Endothelial cell of umbilical vein (primary cell): Measurements from ENCODE around the gene PTPRT. TPM values are rescaled to one million over a fixed set of nuclear protein-coding genes. Genes with fewer than 3 reads are reported as not detected.

Experiments used
- BruUV-seq: library from RNA; stranded (reverse); fragments of 400-500 nt; replicated peaks from 2 replicates; lab custom pipeline; 2021; lab: Mats Ljungman, UMichigan
- CTCF ChIA-PET: fragments of 300-600, 350-600 bp; sonication (Branson Sonifier 250); formaldehyde crosslinking; loops from one replicate; lab custom pipeline; 2021; ENCODE audit warnings: antibody characterized with exemption, inconsistent platforms; lab: Charles Lee
- POLR2A ChIA-PET: fragments of 300-600, 350-600 bp; sonication (Branson Sonifier 250); formaldehyde crosslinking; loops from one replicate; lab custom pipeline; 2021; ENCODE audit warnings: antibody characterized with exemption, inconsistent platforms; lab: Charles Lee
- DNase-seq: peaks from one replicate; pipeline ENCODE4 v3.0.0-alpha.2; 2011; ENCODE audit warnings: low read depth, low spot score
- FAIRE-seq: peaks from 2 replicates; lab custom pipeline; 2011; peaks lifted over from hg19 to GRCh38; lab: Jason Lieb, UNC
- H2AFZ ChIP-seq: 2 replicates; pipeline ENCODE4 v1.6.0; 2012; ENCODE audit warnings: low read depth, low read length, control low read depth, inconsistent platforms
- H3K27ac ChIP-seq: 2 replicates; pipeline ENCODE4 v1.5.1; 2011; ENCODE audit warnings: low read depth, mild to moderate bottlenecking, control low read depth, low read length, moderate library complexity; ENCODE audit not compliant: insufficient read depth
- H3K27me3 ChIP-seq, 2 experiments: 2 replicates each; pipeline versions ENCODE4 v1.6.0 to v1.6.1; 2011; ENCODE audit warnings: low read length in 2 of 2, mixed read lengths in 1 of 2; ENCODE audit not compliant: control insufficient read depth in 2 of 2, insufficient read depth in 2 of 2
- H3K36me3 ChIP-seq, 2 experiments: 2 replicates in 1 of 2; 3 replicates in 1 of 2; pipeline ENCODE4 v1.5.1; 2011; ENCODE audit warnings: low read length in 2 of 2, mild to moderate bottlenecking in 1 of 2, moderate library complexity in 1 of 2; ENCODE audit not compliant: control insufficient read depth in 2 of 2, insufficient read depth in 2 of 2; ENCODE audit errors: extremely low read depth in 1 of 2
- H3K4me1 ChIP-seq: 3 replicates; pipeline ENCODE4 v1.5.1; 2011; ENCODE audit warnings: mild to moderate bottlenecking, low read length; ENCODE audit not compliant: control insufficient read depth, insufficient read depth; ENCODE audit errors: extremely low read depth
- H3K4me2 ChIP-seq: 2 replicates; pipeline ENCODE4 v1.6.1; 2011; ENCODE audit warnings: low read length, control low read depth, mixed read lengths; ENCODE audit not compliant: insufficient read depth
- H3K4me3 ChIP-seq, 3 experiments: fragments of 200-600 bp in 1 of 3; sonication (generic), shearing (Covaris generic) in 1 of 3; replicated peaks in 1 of 3; 2 replicates each; pipeline ENCODE4 v1.5.1; 2011 to 2016; ENCODE audit warnings: control low read depth in 3 of 3, low read length in 3 of 3, mild to moderate bottlenecking in 2 of 3, inconsistent platforms in 1 of 3, low read depth in 1 of 3, moderate library complexity in 1 of 3; ENCODE audit not compliant: insufficient read depth in 1 of 3
- H3K79me2 ChIP-seq: 2 replicates; pipeline ENCODE4 v1.6.0; 2012; ENCODE audit warnings: low read length, inconsistent platforms; ENCODE audit not compliant: control insufficient read depth, insufficient read depth
- H3K9ac ChIP-seq: replicated peaks from 2 replicates; pipeline ENCODE3; 2011; ENCODE audit warnings: low read length, control low read depth; ENCODE audit not compliant: insufficient read depth; ENCODE audit errors: extremely low read depth
- H3K9me1 ChIP-seq: replicated peaks from 3 replicates; pipeline ENCODE4 v1.6.0; 2011; ENCODE audit warnings: mild to moderate bottlenecking, low read length; ENCODE audit not compliant: control insufficient read depth, insufficient read depth; ENCODE audit errors: extremely low read depth
- H3K9me3 ChIP-seq: replicated peaks from 2 replicates; pipeline ENCODE4 v1.5.1; 2012; ENCODE audit warnings: low read length, inconsistent platforms; ENCODE audit not compliant: control insufficient read depth, insufficient read depth
- H4K20me1 ChIP-seq: replicated peaks from 2 replicates; pipeline ENCODE3; 2011; ENCODE audit warnings: mild to moderate bottlenecking, low read length; ENCODE audit not compliant: control insufficient read depth, insufficient read depth; ENCODE audit errors: extremely low read depth
- EZH2 ChIP-seq: IDR thresholded peaks from 2 replicates; pipeline ENCODE4 v1.6.1; 2012; ENCODE audit warnings: borderline replicate concordance, low read depth, mild to moderate bottlenecking, moderate library complexity, low read length, inconsistent platforms; ENCODE audit not compliant: severe bottlenecking
- FOS ChIP-seq: IDR thresholded peaks from 2 replicates; pipeline ENCODE4 v1.6.1; 2011; ENCODE audit warnings: mild to moderate bottlenecking, low read length, moderate library complexity, borderline replicate concordance; ENCODE audit not compliant: insufficient read depth
- GATA2 ChIP-seq: IDR thresholded peaks from 2 replicates; pipeline ENCODE4 v1.7.0; 2011; ENCODE audit warnings: low read depth, mild to moderate bottlenecking, moderate library complexity, mixed read lengths, low read length; ENCODE audit not compliant: insufficient read length, insufficient read depth
- JUN ChIP-seq: IDR thresholded peaks from 2 replicates; pipeline ENCODE4 v1.6.1; 2011; ENCODE audit warnings: borderline replicate concordance, low read depth; ENCODE audit not compliant: insufficient read length, insufficient read depth
- MYC ChIP-seq: IDR thresholded peaks from one replicate; pipeline ENCODE4 v1.6.1; 2011; ENCODE audit warnings: mild to moderate bottlenecking, low read depth, low read length
- POLR2A ChIP-seq: IDR thresholded peaks from 2 replicates; pipeline ENCODE4 v1.6.1; 2012; ENCODE audit warnings: low read depth, mild to moderate bottlenecking, control low read depth, low read length
- POLR2AphosphoS5 ChIP-seq: IDR thresholded peaks from 2 replicates; pipeline ENCODE4 v1.6.1; 2012; ENCODE audit warnings: low read depth, mild to moderate bottlenecking, control low read depth, low read length, moderate library complexity; ENCODE audit not compliant: insufficient read depth
- dilution Hi-C: fragments of 300-500 bp; cut with MboI; formaldehyde crosslinking; loops from one replicate; pipeline ENCODE4 v1.15.0; 2019; ENCODE audit warnings: low sequenced_read_pairs; ENCODE audit not compliant: extremely low pct_ligation_motif_present
- intact Hi-C: fragments of 100-400 bp; cut with micrococcal nuclease; formaldehyde crosslinking; loops from one replicate; pipeline ENCODE4 v1.10.0; 2022
- polyA plus RNA-seq, 4 experiments: library from polyadenylated mRNA; depleted of rRNA in 3 of 4; stranded (reverse) in 3 of 4; unstranded in 1 of 4; fragments of >200 nt; gene quantifications; 2 replicates each; pipeline versions ENCODE4 v1.2.1 to v1.2.3, GENCODE V29; 2011 to 2012; ENCODE audit warnings: missing spikeins in 1 of 4
- total RNA-seq: library from RNA; stranded (reverse); gene quantifications from 2 replicates; pipeline ENCODE4 v1.2.3, GENCODE V29; 2021
- TF ChIP-seq, protein P1 (sequence below): IDR thresholded peaks from 2 replicates; pipeline ENCODE4 v1.6.1; 2011; ENCODE audit not compliant: insufficient read depth, insufficient read length
- TF ChIP-seq, protein P2 (sequence below), 2 donors: IDR thresholded peaks; 1 replicate in 1 of 2; 2 replicates in 1 of 2; pipeline ENCODE4 v1.5.1; 2011; ENCODE audit warnings: low read length in 2 of 2, mild to moderate bottlenecking in 2 of 2, moderate library complexity in 2 of 2, control low read depth in 1 of 2, inconsistent platforms in 1 of 2, low read depth in 1 of 2; ENCODE audit not compliant: insufficient read depth in 1 of 2; ENCODE audit errors: extremely low read depth in 1 of 2

Gene PTPRT
- total and polyA plus RNA-seq, 2 donors (not counting 3 experiments of a cell fraction or from before 2014, with no cell fraction given), result not detected

DNA sequence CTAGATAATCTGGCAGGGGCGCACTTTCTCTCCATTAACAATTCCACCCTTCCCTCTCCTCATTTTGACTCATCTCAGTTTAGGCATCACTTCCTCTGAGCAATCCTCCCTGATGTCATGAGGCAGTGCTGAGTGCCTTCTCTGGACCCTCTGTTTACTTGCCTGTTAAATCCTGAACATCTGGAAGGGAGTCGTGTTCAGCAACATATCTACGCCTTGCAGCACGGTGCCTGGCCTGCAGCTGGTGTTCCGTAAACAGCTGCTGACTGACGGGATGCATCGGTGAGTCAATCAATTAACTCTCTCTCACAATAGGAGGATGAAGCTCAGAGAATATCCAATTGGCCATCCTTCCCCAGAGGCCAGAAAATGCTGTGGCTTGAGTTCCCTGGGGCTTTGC lies 613.5 kb downstream of the PTPRT start:
- ChIA-PET POLR2A (no interaction called here), CTCF (no interaction called here)
- no peaks in the 10 kb centered on the region for H3K9me1 ChIP-seq
- dilution Hi-C loops, result no loop called here
- H3K27me3 ChIP-seq, result no peaks in the 10 kb centered on the region
- DNase-seq (no peak), FAIRE-seq (no peak)
- H4K20me1 ChIP-seq, result no peaks in the 10 kb centered on the region
- intact Hi-C loops, result no loop called here
- H2AFZ ChIP-seq, result no peak overlapping the region
- no peaks in the 10 kb centered on the region for H3K79me2 ChIP-seq
- no peaks in the 10 kb centered on the region for H3K4me1 ChIP-seq
- no peak overlapping the region for H3K9ac ChIP-seq
- no peak overlapping the region for H3K4me2 ChIP-seq
- no peaks in the 10 kb centered on the region for H3K36me3 ChIP-seq
- no peak overlapping the region for H3K4me3 ChIP-seq
- peaks cover 2% of the 10 kb centered on the region for H3K9me3 ChIP-seq
- no TSS peak for BruUV-seq
- no peak overlapping the region for H3K27ac ChIP-seq
- TF ChIP-seq POLR2A (no peak), EZH2 (no peak), GATA2 (no peak), MYC (no peak), JUN (no peak), FOS (no peak), POLR2AphosphoS5 (no peak)
- TF ChIP-seq, protein P1, sequence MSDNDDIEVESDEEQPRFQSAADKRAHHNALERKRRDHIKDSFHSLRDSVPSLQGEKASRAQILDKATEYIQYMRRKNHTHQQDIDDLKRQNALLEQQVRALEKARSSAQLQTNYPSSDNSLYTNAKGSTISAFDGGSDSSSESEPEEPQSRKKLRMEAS, result no peak
- TF ChIP-seq, protein P2, sequence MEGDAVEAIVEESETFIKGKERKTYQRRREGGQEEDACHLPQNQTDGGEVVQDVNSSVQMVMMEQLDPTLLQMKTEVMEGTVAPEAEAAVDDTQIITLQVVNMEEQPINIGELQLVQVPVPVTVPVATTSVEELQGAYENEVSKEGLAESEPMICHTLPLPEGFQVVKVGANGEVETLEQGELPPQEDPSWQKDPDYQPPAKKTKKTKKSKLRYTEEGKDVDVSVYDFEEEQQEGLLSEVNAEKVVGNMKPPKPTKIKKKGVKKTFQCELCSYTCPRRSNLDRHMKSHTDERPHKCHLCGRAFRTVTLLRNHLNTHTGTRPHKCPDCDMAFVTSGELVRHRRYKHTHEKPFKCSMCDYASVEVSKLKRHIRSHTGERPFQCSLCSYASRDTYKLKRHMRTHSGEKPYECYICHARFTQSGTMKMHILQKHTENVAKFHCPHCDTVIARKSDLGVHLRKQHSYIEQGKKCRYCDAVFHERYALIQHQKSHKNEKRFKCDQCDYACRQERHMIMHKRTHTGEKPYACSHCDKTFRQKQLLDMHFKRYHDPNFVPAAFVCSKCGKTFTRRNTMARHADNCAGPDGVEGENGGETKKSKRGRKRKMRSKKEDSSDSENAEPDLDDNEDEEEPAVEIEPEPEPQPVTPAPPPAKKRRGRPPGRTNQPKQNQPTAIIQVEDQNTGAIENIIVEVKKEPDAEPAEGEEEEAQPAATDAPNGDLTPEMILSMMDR (IDR thresholded peaks at IDR 0.05; ENCODE audit: extremely low read depth in 1 of 2, insufficient read depth in 1 of 2, low read depth in 1 of 2, low read length in 2 of 2), result no peak
